Neural crest cell (in vitro differentiated cells): ENCODE data around the gene ENTR1. TPM values are rescaled to one million over a fixed set of nuclear protein-coding genes. Genes with fewer than 3 reads are reported as not detected.
A peak's percentile ranks its signal among the peaks of the same experiment; 100 is the strongest.

Experiments
- DNase-seq: peaks from one replicate; pipeline ENCODE4 v3.0.0; 2021; ENCODE audit warnings: low read depth, mixed read lengths, low spot score
- H3K27ac Mint-ChIP-seq: one replicate; pipeline ENCODE4 v1.8.0; 2021; ENCODE audit warnings: mild to moderate bottlenecking, mixed read lengths; ENCODE audit not compliant: unreplicated experiment
- H3K27me3 Mint-ChIP-seq: 2 replicates; pipeline ENCODE4 v1.8.0; 2021; ENCODE audit warnings: low read depth, mild to moderate bottlenecking, mixed read lengths
- H3K36me3 Mint-ChIP-seq: 2 replicates; pipeline ENCODE4 v1.8.0; 2021; ENCODE audit warnings: low read depth, mild to moderate bottlenecking, mixed read lengths
- H3K4me1 Mint-ChIP-seq: 2 replicates; pipeline ENCODE4 v1.8.0; 2021; ENCODE audit warnings: mixed read lengths
- H3K4me3 Mint-ChIP-seq: one replicate; pipeline ENCODE4 v1.8.0; 2021; ENCODE audit warnings: mild to moderate bottlenecking, mixed read lengths
- H3K9me3 Mint-ChIP-seq: 2 replicates; pipeline ENCODE4 v1.8.0; 2021; ENCODE audit warnings: mixed read lengths
- CTCF ChIP-seq: fragments of 200-600 bp; sonication (generic); conservative IDR thresholded peaks from 2 replicates; pipeline ENCODE4 v1.5.0; 2021; ENCODE audit warnings: antibody characterized with exemption, mild to moderate bottlenecking
- total RNA-seq: library from RNA; stranded (reverse); gene quantifications from 2 replicates; pipeline ENCODE4 v1.2.1, GENCODE V29; 2021

ENTR1 gene
- total RNA-seq, 1 donor from 2014 or later = 89.3 TPM

- Mint-ChIP-seq H3K9me3 (no peaks in the 10 kb centered on the region), H3K4me3 (no peak overlapping the region), H3K27me3 (no peaks in the 10 kb centered on the region), H3K4me1 (no peaks in the 10 kb centered on the region), H3K27ac (no peak overlapping the region), H3K36me3 (no peaks in the 10 kb centered on the region)
- DNase-seq = no peak
- no peak for TF ChIP-seq CTCF
Observed at GRCh38 chr9:136354592-136355085, 55.8 kb downstream of the ENTR1 start.

DNA sequence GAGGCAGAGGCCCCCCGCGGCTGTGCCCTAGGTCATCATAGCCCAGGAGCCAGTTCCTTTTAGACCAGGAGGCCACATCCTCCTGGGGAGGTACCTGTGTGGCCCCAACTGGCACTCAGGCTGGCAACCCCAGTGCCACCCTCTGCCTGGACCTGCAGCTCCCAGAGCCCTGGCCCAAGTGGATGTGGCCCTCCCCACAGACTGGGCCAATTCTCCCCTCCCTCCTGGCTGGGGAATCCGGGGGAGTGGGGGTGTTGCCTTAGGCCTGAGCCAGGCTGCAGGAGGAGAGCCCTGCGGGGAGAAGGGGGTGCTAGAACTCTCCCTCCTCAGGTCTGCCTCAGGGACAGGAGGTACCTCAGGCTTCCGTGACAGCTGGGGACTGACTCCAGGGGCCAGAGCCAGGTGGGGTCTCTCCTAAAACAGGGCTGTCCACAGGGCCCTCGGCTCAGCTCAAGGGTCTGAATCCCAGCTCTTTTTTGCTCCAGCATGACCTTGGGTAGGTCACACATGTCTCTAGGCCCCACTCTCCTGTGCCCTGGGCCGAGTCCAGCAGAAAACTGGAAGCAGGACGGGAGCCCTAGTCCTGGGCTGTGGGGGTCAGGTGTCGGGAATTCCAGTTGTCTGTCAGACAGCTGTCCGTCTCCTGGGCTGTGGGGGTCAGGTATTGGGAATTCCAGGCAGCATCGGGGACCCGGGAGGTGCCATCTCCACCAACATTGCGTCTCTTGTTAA is 56.5 kb downstream of the ENTR1 start:
- H3K27me3 Mint-ChIP-seq = no peaks in the 10 kb centered on the region
- no peak for TF ChIP-seq CTCF
- H3K27ac Mint-ChIP-seq = no peak overlapping the region
- H3K4me1 Mint-ChIP-seq = no peaks in the 10 kb centered on the region
- H3K4me3 Mint-ChIP-seq = no peak overlapping the region
- no peaks in the 10 kb centered on the region for H3K9me3 Mint-ChIP-seq
- DNase-seq = no peak
- no peaks in the 10 kb centered on the region for H3K36me3 Mint-ChIP-seq

DNA sequence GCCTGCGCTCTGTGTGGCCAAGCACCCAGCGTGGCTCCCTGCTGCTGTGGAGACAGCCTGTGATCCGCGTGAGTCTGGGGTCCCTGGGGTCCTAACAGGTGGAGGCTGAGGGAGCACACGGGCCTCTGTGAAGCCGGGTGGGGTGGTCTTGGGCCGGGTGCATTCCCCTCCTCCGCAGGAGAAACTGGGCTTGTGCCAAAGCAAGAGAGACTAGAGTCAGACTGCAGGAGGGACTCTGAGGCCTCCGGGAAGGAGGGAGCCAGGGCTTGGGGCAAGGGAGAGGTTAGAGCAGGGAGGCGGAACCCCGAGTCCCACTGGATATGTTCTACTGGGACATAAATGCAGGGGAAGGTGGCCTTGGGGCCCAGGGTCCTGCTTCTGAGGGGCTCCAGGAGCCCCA is 57.3 kb downstream of the ENTR1 start:
- H3K27ac Mint-ChIP-seq = no peak overlapping the region
- H3K27me3 Mint-ChIP-seq = no peaks in the 10 kb centered on the region
- TF ChIP-seq CTCF = no peak
- H3K4me1 Mint-ChIP-seq = no peaks in the 10 kb centered on the region
- H3K9me3 Mint-ChIP-seq = no peaks in the 10 kb centered on the region
- H3K36me3 Mint-ChIP-seq = no peaks in the 10 kb centered on the region
- no peak for DNase-seq
- H3K4me3 Mint-ChIP-seq = peak overlapping the region; percentile 61

DNA sequence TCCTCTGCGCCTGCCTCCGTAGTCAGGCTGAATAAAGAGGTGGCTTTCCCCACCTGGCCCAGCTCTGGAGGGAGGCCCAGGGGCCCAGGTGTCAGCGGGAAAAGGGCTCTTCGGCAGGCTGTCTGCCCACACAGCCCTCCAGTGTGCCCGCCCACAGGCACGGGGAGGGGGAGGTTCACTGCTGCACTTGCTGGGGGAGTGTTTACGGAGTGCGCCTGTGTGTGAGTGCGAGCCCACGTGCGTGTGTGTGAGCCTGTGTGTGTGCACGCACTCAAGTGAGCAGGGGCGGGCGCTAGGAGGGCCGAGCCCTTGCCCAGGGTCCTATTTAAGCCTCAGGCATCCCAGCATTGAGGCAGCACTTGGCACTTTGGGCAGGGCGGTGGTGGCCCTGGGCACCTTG is 57.7 kb downstream of the ENTR1 start:
- no peaks in the 10 kb centered on the region for H3K9me3 Mint-ChIP-seq
- no peaks in the 10 kb centered on the region for H3K4me1 Mint-ChIP-seq
- TF ChIP-seq CTCF = no peak
- H3K27me3 Mint-ChIP-seq = no peaks in the 10 kb centered on the region
- no peak overlapping the region for H3K4me3 Mint-ChIP-seq
- no peaks in the 10 kb centered on the region for H3K36me3 Mint-ChIP-seq
- DNase-seq = no peak
- H3K27ac Mint-ChIP-seq = no peak overlapping the region

Other genes starting within 250 kb of the ENTR1 start
- gene LHX3, start 205.5 kb downstream of the ENTR1 start, total RNA-seq = 0.07 TPM in 1 of 2 replicates, not detected in the other
- 28.0 and 28.7 TPM in 2 replicates for gene QSOX2, start 164.8 kb downstream of the ENTR1 start, total RNA-seq
- 0.07 TPM in 1 of 2 replicates, not detected in the other for gene CCDC187, start 106.5 kb downstream of the ENTR1 start, total RNA-seq
- 50.8 and 56.7 TPM in 2 replicates for gene GPSM1, start 83.1 kb downstream of the ENTR1 start, total RNA-seq
- 21.3 and 21.7 TPM in 2 replicates for gene DNLZ, start 46.9 kb downstream of the ENTR1 start, total RNA-seq
- 1.3 and 1.4 TPM in 2 replicates for gene CARD9, start 36.9 kb downstream of the ENTR1 start, total RNA-seq
- 18.2 and 19.0 TPM in 2 replicates for gene SNAPC4, start 10.4 kb downstream of the ENTR1 start, total RNA-seq
- gene PMPCA, start within 50 bp of the ENTR1 start, total RNA-seq = 82.1 and 86.6 TPM in 2 replicates
- 28.7 and 29.6 TPM in 2 replicates for gene INPP5E, start 29.2 kb upstream of the ENTR1 start, total RNA-seq
- 77.2 and 79.4 TPM in 2 replicates for gene SEC16A, start 72.4 kb upstream of the ENTR1 start, total RNA-seq
- gene NOTCH1, start 135.4 kb upstream of the ENTR1 start, total RNA-seq = 99.0 and 99.7 TPM in 2 replicates